Measurements from ENCODE around the gene TM9SF2. TPM values are rescaled to one million over a fixed set of nuclear protein-coding genes. Genes with fewer than 3 reads are reported as not detected.

The TM9SF2 gene
- polyA plus RNA-seq, 3 donors from 2014 or later = 57.5 to 109 (median 83.0) TPM

- H3K9me3 Mint-ChIP-seq = no peaks in the 10 kb centered on the region
- H3K36me3 Mint-ChIP-seq = peaks cover 13 to 51% (median 18%) of the 10 kb centered on the region in 3 donors
- H3K4me3 Mint-ChIP-seq = no peak overlapping the region
- peaks cover 45 to 61% of the 10 kb centered on the region in 2 donors for H3K4me1 Mint-ChIP-seq
- peak overlapping the region; percentile 11 to 75 (median 46) for H3K27ac Mint-ChIP-seq
- DNase-seq = no peak
- H3K27me3 Mint-ChIP-seq (ENCODE audit: low read depth in 3 of 3) = peaks cover 0 to 4% (median 1%) of the 10 kb centered on the region in 3 donors
Observed at GRCh38 chr13:99526549-99526948, 25.3 kb downstream of the TM9SF2 start.

GRCh38 chr13:99527301-99527700, 26.0 kb downstream of the TM9SF2 start:
- H3K36me3 Mint-ChIP-seq = peaks cover 15 to 51% (median 18%) of the 10 kb centered on the region in 3 donors
- no peak overlapping the region for H3K4me3 Mint-ChIP-seq
- H3K27ac Mint-ChIP-seq = peak overlapping the region in 5 of 6 donors; percentile 12 to 75 (median 48)
- peaks cover 45 to 59% of the 10 kb centered on the region in 2 donors for H3K4me1 Mint-ChIP-seq
- no peak for DNase-seq
- H3K27me3 Mint-ChIP-seq (ENCODE audit: low read depth in 3 of 3) = peaks cover 0 to 4% (median 1%) of the 10 kb centered on the region in 3 donors
- no peaks in the 10 kb centered on the region for H3K9me3 Mint-ChIP-seq

GRCh38 chr13:99528547-99528946, 27.3 kb downstream of the TM9SF2 start:
- no peaks in the 10 kb centered on the region for H3K9me3 Mint-ChIP-seq
- peak overlapping the region in 2 of 6 donors; percentile 38 to 65 for H3K27ac Mint-ChIP-seq
- H3K36me3 Mint-ChIP-seq = peaks cover 9 to 44% (median 20%) of the 10 kb centered on the region in 3 donors
- peak in 2 of 3 donors; percentile 11 to 12 for DNase-seq
- no peak overlapping the region for H3K4me3 Mint-ChIP-seq
- peaks cover 44 to 57% of the 10 kb centered on the region in 2 donors for H3K4me1 Mint-ChIP-seq
- H3K27me3 Mint-ChIP-seq (ENCODE audit: low read depth in 3 of 3) = peaks cover 0 to 4% (median 1%) of the 10 kb centered on the region in 3 donors

- Mint-ChIP-seq H3K4me3 (no peak overlapping the region), H3K4me1 (peaks cover 8 to 29% of the 10 kb centered on the region in 2 donors), H3K36me3 (peaks cover 19 to 31% (median 24%) of the 10 kb centered on the region in 3 donors), H3K9me3 (no peaks in the 10 kb centered on the region), H3K27me3 (ENCODE audit: low read depth in 3 of 3) (no peaks in the 10 kb centered on the region), H3K27ac (no peak overlapping the region)
- DNase-seq = no peak
Observed at GRCh38 chr13:99536023-99536422, 34.8 kb downstream of the TM9SF2 start.

- H3K27me3 Mint-ChIP-seq (ENCODE audit: low read depth in 3 of 3) = peaks cover 0 to 2% (median 0%) of the 10 kb centered on the region in 3 donors
- DNase-seq = no peak
- H3K36me3 Mint-ChIP-seq = peaks cover 24 to 49% (median 36%) of the 10 kb centered on the region in 3 donors
- H3K4me1 Mint-ChIP-seq = peaks cover 14 to 32% of the 10 kb centered on the region in 2 donors
- H3K27ac Mint-ChIP-seq = no peak overlapping the region
- no peak overlapping the region for H3K4me3 Mint-ChIP-seq
- no peaks in the 10 kb centered on the region for H3K9me3 Mint-ChIP-seq
Observed at GRCh38 chr13:99540530-99540929, 39.3 kb downstream of the TM9SF2 start.

GRCh38 chr13:99542788-99543406, 41.6 kb downstream of the TM9SF2 start:
- peaks cover 17 to 25% of the 10 kb centered on the region in 2 donors for H3K4me1 Mint-ChIP-seq
- H3K36me3 Mint-ChIP-seq = peaks cover 23 to 59% (median 42%) of the 10 kb centered on the region in 3 donors
- peak overlapping the region in 3 of 6 donors; percentile 39 to 87 (median 60) for H3K27ac Mint-ChIP-seq
- H3K27me3 Mint-ChIP-seq (ENCODE audit: low read depth in 3 of 3) = peaks cover 0 to 2% (median 0%) of the 10 kb centered on the region in 3 donors
- no peak for DNase-seq
- H3K4me3 Mint-ChIP-seq = peak overlapping the region in 1 of 5 donors; percentile 53
- no peaks in the 10 kb centered on the region for H3K9me3 Mint-ChIP-seq

GRCh38 chr13:99545361-99545760, 44.1 kb downstream of the TM9SF2 start:
- H3K27me3 Mint-ChIP-seq (ENCODE audit: low read depth in 3 of 3) = peaks cover 0 to 2% (median 0%) of the 10 kb centered on the region in 3 donors
- H3K4me1 Mint-ChIP-seq = peaks cover 23 to 32% of the 10 kb centered on the region in 2 donors
- no peak overlapping the region for H3K4me3 Mint-ChIP-seq
- H3K36me3 Mint-ChIP-seq = peaks cover 24 to 60% (median 47%) of the 10 kb centered on the region in 3 donors
- no peak overlapping the region for H3K27ac Mint-ChIP-seq
- no peak for DNase-seq
- no peaks in the 10 kb centered on the region for H3K9me3 Mint-ChIP-seq

GRCh38 chr13:99545979-99546378, 44.7 kb downstream of the TM9SF2 start:
- Mint-ChIP-seq H3K4me3 (no peak overlapping the region), H3K36me3 (peaks cover 24 to 55% (median 43%) of the 10 kb centered on the region in 3 donors), H3K27me3 (ENCODE audit: low read depth in 3 of 3) (peaks cover 0 to 2% (median 0%) of the 10 kb centered on the region in 3 donors), H3K4me1 (peaks cover 22 to 32% of the 10 kb centered on the region in 2 donors), H3K9me3 (no peaks in the 10 kb centered on the region), H3K27ac (no peak overlapping the region)
- DNase-seq = no peak

GRCh38 chr13:99546878-99547277, 45.6 kb downstream of the TM9SF2 start:
- Mint-ChIP-seq H3K27ac (peak overlapping the region in 2 of 6 donors; percentile 15 to 73), H3K9me3 (no peaks in the 10 kb centered on the region), H3K27me3 (ENCODE audit: low read depth in 3 of 3) (peaks cover 0 to 2% (median 0%) of the 10 kb centered on the region in 3 donors), H3K4me3 (peak overlapping the region in 1 of 5 donors; percentile 24), H3K4me1 (peaks cover 22 to 32% of the 10 kb centered on the region in 2 donors), H3K36me3 (peaks cover 24 to 53% (median 41%) of the 10 kb centered on the region in 3 donors)
- DNase-seq = peak in 1 of 3 donors; percentile 18

GRCh38 chr13:99548448-99548847, 47.2 kb downstream of the TM9SF2 start:
- Mint-ChIP-seq H3K27ac (peak overlapping the region; percentile 12 to 84 (median 62)), H3K9me3 (no peaks in the 10 kb centered on the region), H3K4me1 (peaks cover 12 to 18% of the 10 kb centered on the region in 2 donors), H3K36me3 (peaks cover 18 to 54% (median 35%) of the 10 kb centered on the region in 3 donors), H3K27me3 (ENCODE audit: low read depth in 3 of 3) (peaks cover 0 to 2% (median 0%) of the 10 kb centered on the region in 3 donors), H3K4me3 (no peak overlapping the region)
- DNase-seq = no peak

GRCh38 chr13:99553033-99553432, 51.8 kb downstream of the TM9SF2 start:
- no peaks in the 10 kb centered on the region for H3K27me3 Mint-ChIP-seq (ENCODE audit: low read depth in 3 of 3)
- peak overlapping the region in 3 of 6 donors; percentile 38 to 71 (median 44) for H3K27ac Mint-ChIP-seq
- no peaks in the 10 kb centered on the region for H3K9me3 Mint-ChIP-seq
- H3K4me1 Mint-ChIP-seq = peaks cover 6 to 17% of the 10 kb centered on the region in 2 donors
- H3K36me3 Mint-ChIP-seq = peaks cover 16 to 57% (median 50%) of the 10 kb centered on the region in 3 donors
- DNase-seq = no peak
- H3K4me3 Mint-ChIP-seq = no peak overlapping the region

- Mint-ChIP-seq H3K27ac (no peak overlapping the region), H3K9me3 (no peaks in the 10 kb centered on the region), H3K4me3 (no peak overlapping the region), H3K4me1 (peaks cover 0 to 9% of the 10 kb centered on the region in 2 donors), H3K36me3 (peaks cover 13 to 63% (median 43%) of the 10 kb centered on the region in 3 donors), H3K27me3 (ENCODE audit: low read depth in 3 of 3) (no peaks in the 10 kb centered on the region)
- no peak for DNase-seq
Observed at GRCh38 chr13:99555149-99555548, 53.9 kb downstream of the TM9SF2 start.

- H3K4me3 Mint-ChIP-seq = no peak overlapping the region
- H3K9me3 Mint-ChIP-seq = no peaks in the 10 kb centered on the region
- H3K27ac Mint-ChIP-seq = peak overlapping the region in 3 of 6 donors; percentile 30 to 56 (median 40)
- H3K27me3 Mint-ChIP-seq (ENCODE audit: low read depth in 3 of 3) = no peaks in the 10 kb centered on the region
- DNase-seq = no peak
- H3K4me1 Mint-ChIP-seq = peaks cover 0 to 9% of the 10 kb centered on the region in 2 donors
- H3K36me3 Mint-ChIP-seq = peaks cover 15 to 57% (median 36%) of the 10 kb centered on the region in 3 donors
Observed at GRCh38 chr13:99556867-99557443, 55.7 kb downstream of the TM9SF2 start.

Measured in immature natural killer cell (primary cell).